Measurements from ENCODE around the gene TEX10. TPM values are rescaled to one million over a fixed set of nuclear protein-coding genes. Genes with fewer than 3 reads are reported as not detected.

TEX10 gene
- total RNA-seq, 1 experiment from 2014 or later: 15.4 TPM

DNA sequence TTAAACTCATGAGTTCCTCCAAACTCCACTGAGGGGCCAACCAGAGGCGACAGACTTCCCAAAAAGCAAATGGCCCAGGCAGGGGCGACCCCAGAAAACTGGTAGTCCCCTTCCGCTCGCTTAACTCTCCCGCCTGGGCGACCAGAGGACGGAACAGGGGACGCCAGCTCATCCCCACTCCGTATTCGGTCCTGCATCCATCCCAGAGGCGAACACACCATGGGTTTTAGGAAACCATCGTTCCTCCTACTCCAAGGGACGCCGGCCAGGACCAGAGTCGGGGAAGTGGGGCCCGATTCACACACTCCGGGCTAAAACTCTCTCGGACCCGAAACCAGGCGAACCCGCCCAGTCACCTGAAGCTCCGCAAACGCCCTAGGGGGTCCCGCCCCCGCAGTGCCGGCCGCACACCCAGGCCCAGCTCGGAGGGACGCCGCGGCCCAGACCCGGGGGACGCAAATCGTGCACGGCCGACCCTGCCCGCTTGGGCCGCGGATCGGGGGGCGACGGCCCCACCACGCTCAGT lies 478 bp downstream of the TEX10 start:
- BruUV-seq (replicated peaks): no TSS peak
- POLR2A ChIA-PET: no interaction called here
- in situ Hi-C loops (cut with HindIII; ENCODE audit: low pct_unique_long_range_greater_than_20kb, low sequenced_read_pairs): no loop called here

DNA sequence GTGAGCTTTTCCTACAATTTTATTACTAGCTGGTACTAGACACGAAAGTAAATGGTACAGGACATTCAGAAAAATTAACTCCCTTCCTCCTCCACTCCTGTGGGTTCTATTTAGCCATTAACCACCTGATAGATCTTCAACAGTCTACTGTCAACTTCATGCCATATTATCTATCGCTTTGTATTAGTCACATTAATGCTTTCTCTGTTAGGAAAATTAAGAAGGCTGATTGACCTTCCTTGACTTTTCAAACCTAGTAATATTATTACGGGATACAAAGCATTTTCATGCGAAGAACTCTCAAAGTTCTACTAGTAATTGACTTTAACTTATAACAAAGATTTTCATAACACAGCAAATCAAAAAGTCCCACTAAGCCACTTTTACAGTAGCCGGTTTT lies 1.2 kb downstream of the TEX10 start:
- ATAC-seq: no peak
- H3K9me3 ChIP-seq (ENCODE audit: control insufficient read depth, insufficient read depth, low read depth, low read length): no peaks in the 10 kb centered on the region
- in situ Hi-C loops (cut with HindIII; ENCODE audit: low pct_unique_long_range_greater_than_20kb, low sequenced_read_pairs) (no loop called here), intact Hi-C loops (cut with micrococcal nuclease; ENCODE audit: unreplicated experiment) (loop anchor here (5.0 kb wide), 1 partner anchor 76 kb away; the partner anchor contains the start of gene MSANTD3)
- BruUV-seq (replicated peaks): no TSS peak
- H3K27me3 ChIP-seq (ENCODE audit: control insufficient read depth, insufficient read depth, low read length): no peaks in the 10 kb centered on the region
- H3K4me1 ChIP-seq (ENCODE audit: control insufficient read depth, insufficient read depth, low read length): peaks cover 17% of the 10 kb centered on the region
- peak overlapping the region; percentile 86 to 89 for H3K4me3 ChIP-seq (ENCODE audit: low read depth in 2 of 2, low read length in 2 of 2)
- DNase-seq (ENCODE audit: low read depth, low spot score): no peak
- POLR2A ChIA-PET: no interaction called here
- peak overlapping the region; percentile 86 for H3K27ac ChIP-seq (ENCODE audit: low read length)
- CTCF ChIA-PET: interaction anchor here (0.6 kb wide), 1 partner anchor 55 kb away, joined by 3 read pairs; no protein-coding TSS in a partner anchor
- TF ChIP-seq SIN3A (IDR thresholded peaks at IDR 0.05; ENCODE audit: borderline replicate concordance, insufficient read depth, low read depth, low read length) (no peak), POLR2AphosphoS5 (IDR thresholded peaks at IDR 0.05; ENCODE audit: low read depth, low read length) (no peak)
- TF ChIP-seq, protein P1, sequence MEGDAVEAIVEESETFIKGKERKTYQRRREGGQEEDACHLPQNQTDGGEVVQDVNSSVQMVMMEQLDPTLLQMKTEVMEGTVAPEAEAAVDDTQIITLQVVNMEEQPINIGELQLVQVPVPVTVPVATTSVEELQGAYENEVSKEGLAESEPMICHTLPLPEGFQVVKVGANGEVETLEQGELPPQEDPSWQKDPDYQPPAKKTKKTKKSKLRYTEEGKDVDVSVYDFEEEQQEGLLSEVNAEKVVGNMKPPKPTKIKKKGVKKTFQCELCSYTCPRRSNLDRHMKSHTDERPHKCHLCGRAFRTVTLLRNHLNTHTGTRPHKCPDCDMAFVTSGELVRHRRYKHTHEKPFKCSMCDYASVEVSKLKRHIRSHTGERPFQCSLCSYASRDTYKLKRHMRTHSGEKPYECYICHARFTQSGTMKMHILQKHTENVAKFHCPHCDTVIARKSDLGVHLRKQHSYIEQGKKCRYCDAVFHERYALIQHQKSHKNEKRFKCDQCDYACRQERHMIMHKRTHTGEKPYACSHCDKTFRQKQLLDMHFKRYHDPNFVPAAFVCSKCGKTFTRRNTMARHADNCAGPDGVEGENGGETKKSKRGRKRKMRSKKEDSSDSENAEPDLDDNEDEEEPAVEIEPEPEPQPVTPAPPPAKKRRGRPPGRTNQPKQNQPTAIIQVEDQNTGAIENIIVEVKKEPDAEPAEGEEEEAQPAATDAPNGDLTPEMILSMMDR (IDR thresholded peaks at IDR 0.05): no peak
- peaks cover 6% of the 10 kb centered on the region for H3K36me3 ChIP-seq (ENCODE audit: control insufficient read depth, insufficient read depth, low read length)

More for the DNA sequence above, 478 bp downstream of the TEX10 start:
- no peaks in the 10 kb centered on the region for H3K27me3 ChIP-seq (ENCODE audit: control insufficient read depth, insufficient read depth, low read length)
- H3K4me1 ChIP-seq (ENCODE audit: control insufficient read depth, insufficient read depth, low read length): peaks cover 17% of the 10 kb centered on the region
- H3K27ac ChIP-seq (ENCODE audit: low read length): peak overlapping the region; percentile 86
- intact Hi-C loops (cut with micrococcal nuclease; ENCODE audit: unreplicated experiment): loop anchor here (5.0 kb wide), 1 partner anchor 75 kb away; the partner anchor contains the start of gene MSANTD3
- H3K36me3 ChIP-seq (ENCODE audit: control insufficient read depth, insufficient read depth, low read length): peaks cover 6% of the 10 kb centered on the region; the same call in 1 of the 2 replicates
- no peaks in the 10 kb centered on the region for H3K9me3 ChIP-seq (ENCODE audit: control insufficient read depth, insufficient read depth, low read depth, low read length)
- DNase-seq (ENCODE audit: low read depth, low spot score): no peak
- H3K4me3 ChIP-seq (ENCODE audit: low read depth in 2 of 2, low read length in 2 of 2): peak overlapping the region; percentile 86 to 89
- TF ChIP-seq SIN3A (IDR thresholded peaks at IDR 0.05; ENCODE audit: borderline replicate concordance, insufficient read depth, low read depth, low read length) (no peak), TCF7L2 (IDR thresholded peaks at IDR 0.05; ENCODE audit: low read depth, low read length) (no peak), POLR2AphosphoS5 (IDR thresholded peaks at IDR 0.05; ENCODE audit: low read depth, low read length) (no peak)
- TF ChIP-seq, protein P2, sequence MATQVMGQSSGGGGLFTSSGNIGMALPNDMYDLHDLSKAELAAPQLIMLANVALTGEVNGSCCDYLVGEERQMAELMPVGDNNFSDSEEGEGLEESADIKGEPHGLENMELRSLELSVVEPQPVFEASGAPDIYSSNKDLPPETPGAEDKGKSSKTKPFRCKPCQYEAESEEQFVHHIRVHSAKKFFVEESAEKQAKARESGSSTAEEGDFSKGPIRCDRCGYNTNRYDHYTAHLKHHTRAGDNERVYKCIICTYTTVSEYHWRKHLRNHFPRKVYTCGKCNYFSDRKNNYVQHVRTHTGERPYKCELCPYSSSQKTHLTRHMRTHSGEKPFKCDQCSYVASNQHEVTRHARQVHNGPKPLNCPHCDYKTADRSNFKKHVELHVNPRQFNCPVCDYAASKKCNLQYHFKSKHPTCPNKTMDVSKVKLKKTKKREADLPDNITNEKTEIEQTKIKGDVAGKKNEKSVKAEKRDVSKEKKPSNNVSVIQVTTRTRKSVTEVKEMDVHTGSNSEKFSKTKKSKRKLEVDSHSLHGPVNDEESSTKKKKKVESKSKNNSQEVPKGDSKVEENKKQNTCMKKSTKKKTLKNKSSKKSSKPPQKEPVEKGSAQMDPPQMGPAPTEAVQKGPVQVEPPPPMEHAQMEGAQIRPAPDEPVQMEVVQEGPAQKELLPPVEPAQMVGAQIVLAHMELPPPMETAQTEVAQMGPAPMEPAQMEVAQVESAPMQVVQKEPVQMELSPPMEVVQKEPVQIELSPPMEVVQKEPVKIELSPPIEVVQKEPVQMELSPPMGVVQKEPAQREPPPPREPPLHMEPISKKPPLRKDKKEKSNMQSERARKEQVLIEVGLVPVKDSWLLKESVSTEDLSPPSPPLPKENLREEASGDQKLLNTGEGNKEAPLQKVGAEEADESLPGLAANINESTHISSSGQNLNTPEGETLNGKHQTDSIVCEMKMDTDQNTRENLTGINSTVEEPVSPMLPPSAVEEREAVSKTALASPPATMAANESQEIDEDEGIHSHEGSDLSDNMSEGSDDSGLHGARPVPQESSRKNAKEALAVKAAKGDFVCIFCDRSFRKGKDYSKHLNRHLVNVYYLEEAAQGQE (IDR thresholded peaks at IDR 0.05; ENCODE audit: insufficient read depth in 1 of 2, low read depth in 2 of 2, low read length in 1 of 2): no peak
- TF ChIP-seq, protein P1 (IDR thresholded peaks at IDR 0.05): no peak
- CTCF ChIA-PET: interaction anchor here (0.6 kb wide), 1 partner anchor 55 kb away, joined by 3 read pairs; no protein-coding TSS in a partner anchor
- peak; percentile 72 for ATAC-seq

Data from Panc1 (cell line).